Stimulated activated CD4-positive, alpha-beta T cell treated with anti-CD3 and anti-CD28 coated beads, Interleukin-15, amount 100 ng/mL, for 24 hours (primary cell): ENCODE measurements around the gene PRKCG.
"Not testable (repeated sequence)": the region's sequence is repeated elsewhere in the genome, so short reads cannot be mapped to it uniquely, and the experiment has no call there.

Experiments used
- DNase-seq: peaks from one replicate; pipeline ENCODE4 v3.0.0-alpha.2; 2020

PRKCG gene

GRCh38 chr19:53881482-53882390 lies at the start of gene PRKCG:
TSS of gene PRKCG (plus strand) at chr19:53882197. CDS start at chr19:53882495, 298 bp downstream.
- peak; percentile 61 for DNase-seq

DNA sequence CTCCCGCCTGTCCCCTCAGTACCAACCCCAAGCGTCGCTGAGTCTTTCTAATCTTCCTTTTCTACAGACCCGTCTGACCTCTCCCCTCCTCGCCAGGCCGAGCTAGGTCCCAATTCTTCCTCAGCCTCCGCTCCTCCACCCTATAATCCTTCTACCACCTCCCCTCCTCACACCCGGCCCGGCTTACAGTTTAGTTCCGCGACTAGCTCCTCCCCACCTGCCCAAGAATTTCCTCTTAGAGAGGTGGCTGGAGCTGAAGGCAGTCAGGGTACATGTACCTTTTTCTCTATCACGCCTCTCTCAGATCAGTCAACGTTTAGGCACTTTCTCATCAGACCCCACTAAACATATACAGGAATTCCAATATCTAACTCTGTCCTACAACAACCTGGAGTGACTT lies 49.1 kb upstream of the PRKCG start:
- not testable (repeated sequence) for DNase-seq

DNA sequence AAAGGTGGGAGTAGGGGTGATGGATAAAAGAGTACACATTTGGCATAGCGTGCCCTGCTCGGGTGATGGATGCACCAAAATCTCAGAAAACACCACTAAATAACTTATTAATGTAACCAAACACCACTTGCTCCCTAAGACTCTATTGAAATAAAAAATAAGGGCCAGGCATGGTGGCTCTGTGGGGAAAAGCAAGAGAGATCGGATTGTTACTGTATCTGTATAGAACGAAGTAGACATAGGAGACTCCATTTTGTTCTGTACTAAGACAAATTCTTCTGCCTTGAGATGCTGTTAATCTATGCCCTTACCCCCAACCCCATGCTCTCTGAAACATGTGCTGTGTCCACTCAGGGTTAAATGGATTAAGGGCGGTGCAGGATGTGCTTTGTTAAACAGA lies 43.6 kb upstream of the PRKCG start:
- not testable (repeated sequence) for DNase-seq

GRCh38 chr19:53840241-53840640 lies 41.8 kb upstream of the PRKCG start:
- not testable (repeated sequence) for DNase-seq

GRCh38 chr19:53840914-53841313 lies 41.1 kb upstream of the PRKCG start:
- DNase-seq = not testable (repeated sequence)

- no peak for DNase-seq
Measured at GRCh38 chr19:53844849-53845246, 37.1 kb upstream of the PRKCG start.

DNA sequence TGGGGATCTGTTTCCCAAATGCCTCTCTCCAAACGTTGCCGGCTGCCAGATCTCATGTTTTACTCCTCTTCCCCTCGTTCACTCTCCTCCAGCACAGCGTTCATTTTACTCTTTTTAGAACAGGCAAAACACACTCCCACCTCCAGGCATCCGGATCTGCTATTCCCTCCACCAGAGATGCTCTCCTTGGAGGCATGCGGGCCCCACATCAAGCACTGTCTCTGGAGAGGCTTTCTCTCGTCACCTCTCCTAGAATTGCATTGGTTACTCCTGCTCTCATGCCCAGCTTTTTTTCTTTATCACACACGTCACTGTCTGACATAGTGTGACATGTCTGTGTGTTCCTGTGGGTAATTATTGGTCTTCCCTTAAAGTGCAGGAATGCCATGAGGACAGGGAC lies 34.4 kb upstream of the PRKCG start:
- DNase-seq = no peak

DNA sequence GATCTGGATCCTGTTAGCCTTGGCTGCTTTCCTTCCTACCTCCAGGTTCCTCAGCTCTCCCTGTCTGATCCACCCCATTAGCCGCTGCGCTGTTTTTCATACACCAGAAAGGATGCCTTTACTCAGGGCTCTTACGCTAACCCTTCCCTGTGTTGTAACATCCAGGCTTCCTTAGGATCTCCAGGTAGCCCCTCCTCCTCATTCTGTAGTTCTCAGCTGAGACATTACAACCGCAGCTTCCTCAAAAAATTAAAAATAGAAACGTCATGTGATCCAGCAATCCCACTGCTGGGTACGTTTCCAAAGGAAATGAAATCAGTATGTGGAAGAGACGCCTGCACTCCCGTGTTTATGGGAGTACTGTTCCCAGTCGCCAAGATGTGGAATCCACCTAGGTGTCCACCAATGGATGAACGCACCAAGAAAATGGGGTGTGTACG lies 32.7 kb upstream of the PRKCG start:
- DNase-seq = no peak

- DNase-seq = no peak
Measured at GRCh38 chr19:53853707-53854106, 28.3 kb upstream of the PRKCG start.

- no peak for DNase-seq
Measured at GRCh38 chr19:53864308-53864836, 17.6 kb upstream of the PRKCG start.

DNA sequence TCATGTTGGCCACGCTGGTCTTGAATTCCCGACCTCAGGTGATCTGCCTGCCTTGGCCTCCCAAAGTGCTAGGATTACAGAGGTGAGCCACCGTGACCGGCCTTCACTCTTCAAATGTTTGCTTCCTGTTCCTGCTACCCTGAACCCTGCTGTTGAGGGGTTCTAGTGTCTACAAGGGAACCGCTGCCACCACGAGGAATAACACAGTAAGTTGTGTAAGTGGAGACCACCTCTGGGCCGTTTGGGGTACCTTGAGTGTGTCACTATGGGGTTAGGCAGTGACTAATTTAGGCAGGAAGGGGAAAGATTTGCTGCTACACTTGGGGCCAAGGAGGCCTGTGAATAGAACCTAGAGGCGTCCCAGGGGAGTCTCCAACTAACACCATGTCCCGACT lies 16.5 kb upstream of the PRKCG start:
- DNase-seq = no peak

GRCh38 chr19:53865918-53866864 lies 15.8 kb upstream of the PRKCG start:
- peak; percentile 72 for DNase-seq

DNA sequence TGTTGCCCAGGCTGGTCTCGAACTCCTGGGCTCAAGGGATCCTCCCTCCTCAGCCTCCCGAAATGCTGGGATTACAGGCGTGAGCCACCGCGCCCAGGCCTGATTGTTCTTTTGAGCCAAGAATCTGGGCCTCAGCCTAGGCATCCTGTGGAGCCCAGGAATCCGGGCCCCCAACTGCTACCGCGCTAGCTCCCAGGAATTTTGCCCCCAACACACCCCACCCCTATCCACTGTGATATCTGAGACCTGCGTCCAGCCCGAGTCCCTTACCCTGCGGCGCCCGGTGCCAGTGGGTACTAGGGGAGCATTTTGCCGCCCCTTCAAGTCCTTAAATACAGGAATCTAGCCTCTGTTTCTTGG lies 15.2 kb upstream of the PRKCG start:
- no peak for DNase-seq

GRCh38 chr19:53867225-53868090 lies 14.5 kb upstream of the PRKCG start, which contains the start of gene MYADM:
TSS of gene MYADM (plus strand) at chr19:53867883. CDS start at chr19:53873530, 5,647 bp downstream.
- peak; percentile 98 for DNase-seq

GRCh38 chr19:53868091-53868891 lies 13.7 kb upstream of the PRKCG start:
- peak; percentile 58 for DNase-seq

- peak; percentile 90 for DNase-seq
Measured at GRCh38 chr19:53868892-53869804, 12.8 kb upstream of the PRKCG start.

- DNase-seq = not testable (repeated sequence)
Measured at GRCh38 chr19:53869805-53870484, 12.1 kb upstream of the PRKCG start.

DNA sequence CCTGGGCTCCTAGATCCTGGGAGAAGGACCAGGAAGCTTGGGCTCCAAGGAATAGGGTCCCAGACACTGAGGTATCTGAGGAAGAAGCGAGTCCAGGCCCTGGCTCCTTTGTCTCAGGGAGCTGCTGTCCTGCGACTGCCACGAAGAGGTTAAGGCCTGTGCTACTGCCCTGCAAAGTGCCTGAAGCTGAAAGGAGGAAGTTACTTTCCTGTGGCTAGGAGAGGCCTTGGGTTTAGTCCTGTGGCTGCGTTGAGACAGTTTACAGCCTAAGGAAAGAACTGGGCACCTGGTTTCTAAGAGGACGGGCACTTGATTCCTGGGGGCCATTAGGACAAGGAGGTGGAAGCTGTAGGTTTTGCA lies 11.5 kb upstream of the PRKCG start:
- DNase-seq = no peak

DNA sequence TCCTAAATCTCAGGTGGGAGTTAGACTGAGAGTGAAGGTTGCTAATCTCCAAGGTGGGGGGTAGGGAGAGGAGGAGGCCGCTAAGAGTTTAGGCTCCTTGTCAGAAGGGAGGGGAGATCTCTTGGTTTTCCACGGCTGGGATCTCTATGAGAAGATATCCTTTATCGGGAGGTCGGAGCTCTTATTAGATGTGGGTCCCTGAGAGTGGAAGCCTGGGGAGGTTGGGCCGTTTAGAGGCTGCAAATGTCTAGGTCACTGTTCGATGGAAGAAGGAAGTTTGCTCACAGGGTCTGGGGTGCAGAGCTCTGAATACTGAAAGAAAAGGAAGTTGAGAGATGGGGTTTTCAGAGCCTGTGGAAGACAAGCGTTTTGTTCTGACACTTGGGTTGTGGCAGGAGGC lies 10.5 kb upstream of the PRKCG start:
- no peak for DNase-seq

DNA sequence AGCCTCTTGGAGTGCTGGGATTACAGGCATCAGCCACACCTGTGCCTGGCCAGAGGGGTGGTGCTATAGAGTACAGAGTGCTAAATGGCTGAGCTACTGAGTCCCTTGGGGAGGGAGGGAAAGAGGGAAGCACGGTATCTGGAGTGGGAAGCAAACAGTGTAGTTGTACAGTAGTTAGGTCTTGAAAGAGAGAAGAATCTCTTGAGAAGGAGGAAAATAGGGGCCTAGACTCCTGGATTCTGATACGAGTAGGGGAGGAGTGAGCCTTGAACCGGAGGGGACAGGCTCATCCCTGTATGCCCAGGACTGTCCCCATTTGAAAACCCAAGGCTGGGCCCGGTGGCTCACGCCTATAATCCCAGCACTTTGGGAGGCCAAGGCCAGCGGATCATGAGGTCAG lies 9.2 kb upstream of the PRKCG start:
- no peak for DNase-seq
